Type B pancreatic cell (in vitro differentiated cells): ENCODE measurements around the gene SMIM33. TPM values are rescaled to one million over a fixed set of nuclear protein-coding genes. Genes with fewer than 3 reads are reported as not detected.

Experiments used
- DNase-seq: peaks from one replicate; pipeline ENCODE4 v3.0.0; 2021; ENCODE audit warnings: mixed read lengths; ENCODE audit not compliant: unreplicated experiment; ENCODE audit errors: extremely low spot score
- H3K27ac Mint-ChIP-seq: 2 replicates; pipeline ENCODE4 v1.8.0; 2021; ENCODE audit warnings: mild to moderate bottlenecking, mixed read lengths
- H3K27me3 Mint-ChIP-seq: 2 replicates; pipeline ENCODE4 v1.8.0; 2021; ENCODE audit warnings: mixed read lengths
- H3K36me3 Mint-ChIP-seq: 2 replicates; pipeline ENCODE4 v1.8.0; 2021; ENCODE audit warnings: mixed read lengths
- H3K4me1 Mint-ChIP-seq: one replicate; pipeline ENCODE4 v1.8.0; 2021; ENCODE audit warnings: mixed read lengths; ENCODE audit not compliant: unreplicated experiment
- H3K4me3 Mint-ChIP-seq: 2 replicates; pipeline ENCODE4 v1.8.0; 2021; ENCODE audit warnings: mild to moderate bottlenecking, mixed read lengths
- H3K9me3 Mint-ChIP-seq: 2 replicates; pipeline ENCODE4 v1.8.0; 2021; ENCODE audit warnings: mixed read lengths
- CTCF ChIP-seq: fragments of 200-600 bp; sonication (generic); conservative IDR thresholded peaks from 2 replicates; pipeline ENCODE4 v1.5.0; 2021; ENCODE audit warnings: antibody characterized with exemption, mild to moderate bottlenecking
- total RNA-seq: library from RNA; stranded (reverse); gene quantifications from 2 replicates; pipeline ENCODE4 v1.2.1, GENCODE V29; 2021; ENCODE audit warnings: low replicate concordance

The SMIM33 gene
- total RNA-seq, 1 donor from 2014 or later = not detected

GRCh38 chr5:139458580-139459407, 12.0 kb upstream of the SMIM33 start:
- no peak for TF ChIP-seq CTCF
- Mint-ChIP-seq H3K27ac (peak overlapping the region; percentile 74), H3K4me3 (no peak overlapping the region), H3K27me3 (no peaks in the 10 kb centered on the region), H3K9me3 (no peaks in the 10 kb centered on the region), H3K4me1 (peaks cover 10% of the 10 kb centered on the region), H3K36me3 (no peaks in the 10 kb centered on the region)
- DNase-seq = no peak

GRCh38 chr5:139459451-139459934, 11.3 kb upstream of the SMIM33 start:
- no peak for TF ChIP-seq CTCF
- Mint-ChIP-seq H3K4me3 (no peak overlapping the region), H3K9me3 (no peaks in the 10 kb centered on the region), H3K36me3 (no peaks in the 10 kb centered on the region), H3K27ac (peak overlapping the region; percentile 74), H3K4me1 (peaks cover 10% of the 10 kb centered on the region), H3K27me3 (no peaks in the 10 kb centered on the region)
- no peak for DNase-seq

GRCh38 chr5:139460455-139460854, 10.3 kb upstream of the SMIM33 start:
- Mint-ChIP-seq H3K4me1 (peaks cover 10% of the 10 kb centered on the region), H3K4me3 (no peak overlapping the region), H3K27ac (no peak overlapping the region), H3K27me3 (no peaks in the 10 kb centered on the region), H3K9me3 (no peaks in the 10 kb centered on the region), H3K36me3 (no peaks in the 10 kb centered on the region)
- no peak for DNase-seq
- no peak for TF ChIP-seq CTCF

- Mint-ChIP-seq H3K36me3 (no peaks in the 10 kb centered on the region), H3K27me3 (no peaks in the 10 kb centered on the region), H3K27ac (no peak overlapping the region), H3K4me1 (peaks cover 10% of the 10 kb centered on the region), H3K4me3 (no peak overlapping the region), H3K9me3 (no peaks in the 10 kb centered on the region)
- no peak for DNase-seq
- no peak for TF ChIP-seq CTCF
Observed at GRCh38 chr5:139461176-139461575, 9.6 kb upstream of the SMIM33 start.

- H3K36me3 Mint-ChIP-seq = no peaks in the 10 kb centered on the region
- H3K27ac Mint-ChIP-seq = no peak overlapping the region
- TF ChIP-seq CTCF = no peak
- no peaks in the 10 kb centered on the region for H3K27me3 Mint-ChIP-seq
- no peaks in the 10 kb centered on the region for H3K9me3 Mint-ChIP-seq
- H3K4me3 Mint-ChIP-seq = no peak overlapping the region
- peaks cover 10% of the 10 kb centered on the region for H3K4me1 Mint-ChIP-seq
- DNase-seq = no peak
Observed at GRCh38 chr5:139461698-139462097, 9.1 kb upstream of the SMIM33 start.
